Skin epidermis (tissue), 12 donors: ENCODE data around the gene SURF2.
"Not testable (repeated sequence)": the region's sequence is repeated elsewhere in the genome, so short reads cannot be mapped to it uniquely, and the experiment has no call there.

Source experiments
- H3K27ac ChIP-seq, 21 experiments: fragments of 200-600 bp; sonication (generic) in 11 of 21; one replicate each; pipeline ENCODE4 v1.5.0; 2020; ENCODE audit warnings: mild to moderate bottlenecking in 3 of 21, inconsistent platforms in 2 of 21, moderate library complexity in 2 of 21
- H3K4me3 ChIP-seq, 7 experiments: fragments of 200-600 bp; sonication (generic) in 2 of 7; one replicate each; pipeline ENCODE4 v1.5.0; 2020; ENCODE audit warnings: inconsistent platforms in 2 of 7, mild to moderate bottlenecking in 2 of 7, moderate library complexity in 1 of 7

The SURF2 gene

DNA sequence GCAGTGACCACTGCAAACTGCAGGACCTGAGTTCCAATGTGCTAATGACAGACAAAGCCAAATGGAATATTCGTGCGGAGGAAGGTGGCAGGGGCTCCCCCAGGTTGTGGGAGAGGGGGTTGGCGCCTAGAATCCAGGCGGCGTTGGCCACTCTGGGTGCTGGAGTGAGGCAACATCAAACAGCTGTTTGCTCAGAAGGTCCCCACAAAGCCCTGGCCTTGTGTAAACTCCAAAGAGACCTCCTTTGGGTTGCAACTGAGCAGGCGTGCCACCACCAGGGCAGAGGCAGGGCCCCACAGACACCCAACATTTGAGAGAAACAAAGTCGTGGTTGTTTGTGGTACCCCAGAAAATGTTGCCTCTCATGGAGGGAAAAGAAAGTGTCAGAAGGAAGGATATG, 34.4 kb downstream of the SURF2 start:
- H3K4me3 ChIP-seq = no peak overlapping the region

DNA sequence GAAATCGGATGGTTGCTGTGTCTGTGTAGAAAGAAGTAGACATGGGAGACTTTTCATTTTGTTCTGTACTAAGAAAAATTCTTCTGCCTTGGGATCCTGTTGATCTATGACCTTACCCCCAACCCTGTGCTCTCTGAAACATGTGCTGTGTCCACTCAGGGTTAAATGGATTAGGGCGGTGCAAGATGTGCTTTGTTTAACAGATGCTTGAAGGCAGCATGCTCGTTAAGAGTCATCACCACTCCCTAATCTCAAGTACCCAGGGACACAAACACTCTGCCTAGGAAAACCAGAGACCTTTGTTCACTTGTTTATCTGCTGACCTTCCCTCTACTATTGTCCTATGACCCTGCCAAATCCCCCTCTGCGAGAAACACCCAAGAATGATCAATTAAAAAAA, 35.1 kb downstream of the SURF2 start:
- H3K27ac ChIP-seq, H3K4me3 ChIP-seq: not testable (repeated sequence)

More for the DNA sequence above, 34.4 kb downstream of the SURF2 start:
- H3K27ac ChIP-seq = no peak overlapping the region

DNA sequence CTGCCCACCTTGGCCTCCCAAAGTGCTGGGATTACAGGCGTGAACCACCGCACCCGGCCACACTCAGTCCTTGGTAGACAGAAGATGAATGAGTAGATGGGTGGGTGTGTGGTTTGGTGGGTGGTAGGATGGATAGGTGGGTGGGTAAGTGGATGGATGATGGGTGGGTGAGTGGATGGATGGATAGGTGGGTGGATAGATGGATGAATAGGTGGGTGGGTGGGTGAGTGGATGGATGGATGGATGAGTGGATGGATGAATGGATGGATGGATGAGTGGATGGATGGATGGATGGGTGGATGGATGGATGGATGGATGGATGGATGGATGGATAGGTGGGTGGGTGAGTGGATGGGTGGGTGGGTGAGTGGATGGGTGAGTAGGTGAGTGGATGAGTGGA, 36.0 kb downstream of the SURF2 start:
- not testable (repeated sequence) for H3K27ac ChIP-seq, H3K4me3 ChIP-seq

GRCh38 chr9:133393399-133393798, 37.0 kb downstream of the SURF2 start:
- Histone ChIP-seq H3K27ac (no peak overlapping the region), H3K4me3 (no peak overlapping the region)

- no peak overlapping the region for H3K27ac ChIP-seq
- H3K4me3 ChIP-seq = no peak overlapping the region
Observed at GRCh38 chr9:133394687-133395271, 38.4 kb downstream of the SURF2 start.

GRCh38 chr9:133396952-133397351, 40.6 kb downstream of the SURF2 start:
- Histone ChIP-seq H3K4me3 (no peak overlapping the region), H3K27ac (no peak overlapping the region)

GRCh38 chr9:133397370-133397769, 41.0 kb downstream of the SURF2 start:
- no peak overlapping the region for H3K4me3 ChIP-seq
- no peak overlapping the region for H3K27ac ChIP-seq

DNA sequence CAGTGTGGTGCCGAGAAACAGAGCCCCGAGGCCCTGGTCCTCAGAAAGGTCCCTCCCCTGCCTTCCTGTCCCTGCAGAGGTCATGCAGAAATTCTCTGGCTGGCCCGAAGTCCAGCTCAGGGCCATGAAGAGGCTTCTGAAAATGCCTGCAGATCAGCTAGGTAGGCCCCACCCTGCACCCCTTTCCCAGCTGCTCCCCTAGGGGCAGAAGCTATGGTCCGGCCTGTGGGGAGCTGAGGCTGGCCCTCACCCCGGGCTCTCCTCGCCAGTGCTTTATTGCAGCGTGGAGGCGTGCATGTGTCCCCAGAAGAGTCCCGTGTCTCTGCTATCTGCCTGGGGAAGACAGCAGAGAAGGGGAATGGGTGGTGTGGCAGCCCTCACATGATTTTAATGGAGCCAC, 41.5 kb downstream of the SURF2 start:
- Histone ChIP-seq H3K27ac (no peak overlapping the region), H3K4me3 (no peak overlapping the region)

GRCh38 chr9:133400292-133400691, 43.9 kb downstream of the SURF2 start:
- H3K4me3 ChIP-seq = no peak overlapping the region
- H3K27ac ChIP-seq = no peak overlapping the region

- Histone ChIP-seq H3K27ac (no peak overlapping the region), H3K4me3 (no peak overlapping the region)
Observed at GRCh38 chr9:133401588-133401987, 45.2 kb downstream of the SURF2 start.

GRCh38 chr9:133402689-133403088, 46.3 kb downstream of the SURF2 start:
- Histone ChIP-seq H3K27ac (no peak overlapping the region), H3K4me3 (no peak overlapping the region)

- no peak overlapping the region for H3K27ac ChIP-seq
Observed at GRCh38 chr9:133403766-133404453, 47.6 kb downstream of the SURF2 start.

GRCh38 chr9:133404454-133405002, 48.2 kb downstream of the SURF2 start:
- H3K27ac ChIP-seq = no peak overlapping the region
- H3K4me3 ChIP-seq = no peak overlapping the region

More at GRCh38 chr9:133403766-133404453, 47.6 kb downstream of the SURF2 start:
- H3K4me3 ChIP-seq = no peak overlapping the region

DNA sequence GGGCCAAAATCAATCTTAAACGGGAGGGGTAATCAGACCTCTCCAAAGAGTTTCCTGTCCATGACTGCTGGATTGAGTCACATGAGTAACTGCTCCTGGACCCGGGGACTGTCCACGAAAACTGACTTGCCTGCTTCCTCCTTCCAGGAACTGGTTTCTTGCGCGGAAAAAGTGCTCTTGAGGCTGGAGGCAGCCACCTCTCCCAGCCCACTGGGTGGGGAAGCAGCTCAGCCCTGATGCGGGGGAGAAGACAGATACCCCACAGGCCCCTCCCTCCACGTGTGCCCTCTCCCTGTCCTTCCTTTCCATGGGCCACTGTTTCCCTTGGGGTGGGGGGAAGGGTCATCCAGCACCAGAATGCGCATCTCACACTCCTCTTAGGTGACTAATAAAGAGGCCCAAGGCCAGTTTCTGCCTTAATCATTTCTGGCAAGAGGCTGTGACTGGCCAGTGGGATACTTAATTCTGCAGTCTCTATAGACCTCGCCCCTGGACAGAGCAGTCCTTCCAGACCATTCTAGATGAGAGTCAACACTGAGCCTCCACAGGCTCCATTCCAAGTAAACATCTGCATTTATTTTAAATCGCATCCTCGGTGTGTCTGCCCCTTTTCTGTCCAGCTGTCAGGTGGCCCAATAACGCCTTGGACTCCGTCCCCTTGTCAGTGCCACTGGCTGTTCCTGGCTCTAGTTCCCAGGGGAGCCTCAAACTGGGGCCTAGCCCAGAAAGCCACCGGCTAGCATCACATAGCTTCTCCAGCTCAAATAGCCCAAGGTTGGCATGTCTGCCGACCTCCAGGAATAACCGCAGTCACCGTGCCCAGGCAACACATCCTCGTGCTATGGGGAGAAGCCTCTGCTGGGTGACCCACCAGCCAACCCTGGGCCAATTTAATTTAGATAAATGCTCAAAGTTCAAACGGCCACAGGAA, 49.4 kb downstream of the SURF2 start:
- Histone ChIP-seq H3K27ac (no peak overlapping the region), H3K4me3 (no peak overlapping the region)

DNA sequence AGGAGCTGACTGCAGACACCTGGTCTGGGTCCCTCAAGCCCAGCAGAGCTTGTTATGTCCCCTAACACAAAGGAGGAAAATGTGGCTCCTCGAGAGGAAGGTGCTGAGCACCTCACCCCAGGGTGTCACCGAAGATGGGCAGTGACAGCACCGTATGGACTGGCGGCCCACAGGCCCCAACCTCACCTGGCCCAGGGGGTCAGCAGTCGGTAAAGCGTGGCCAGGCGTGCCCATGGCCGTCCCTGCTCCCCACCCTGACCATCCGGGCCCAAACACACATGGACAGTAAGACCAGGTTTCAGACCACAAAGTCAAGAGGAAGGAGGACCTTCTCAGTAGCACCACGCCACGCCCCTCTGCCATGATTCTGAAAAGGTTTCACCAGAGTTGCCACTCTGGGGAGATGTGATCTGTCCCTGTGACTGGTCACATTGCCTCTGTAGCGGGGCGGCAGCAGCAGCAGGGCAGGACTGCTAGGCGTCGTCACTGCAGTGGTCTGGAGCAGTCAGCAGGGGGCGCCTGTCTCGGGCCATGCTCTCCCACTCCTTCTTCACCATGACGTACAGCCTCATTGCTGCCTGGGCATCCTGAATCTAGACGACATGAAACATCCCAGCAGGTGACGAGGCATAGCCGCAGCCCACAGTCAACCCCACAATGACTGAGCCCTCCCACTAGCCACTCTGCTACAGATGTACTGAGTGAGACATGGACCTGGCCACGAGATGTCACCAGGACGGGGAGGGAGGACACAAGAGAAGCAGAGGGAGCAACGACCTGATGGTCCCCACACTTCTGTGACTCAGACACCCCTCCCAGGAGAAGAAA, 50.3 kb downstream of the SURF2 start:
- Histone ChIP-seq H3K4me3 (no peak overlapping the region), H3K27ac (no peak overlapping the region)

GRCh38 chr9:133408042-133408441, 51.7 kb downstream of the SURF2 start:
- no peak overlapping the region for H3K4me3 ChIP-seq

More at GRCh38 chr9:133408042-133408441, 51.7 kb downstream of the SURF2 start:
- no peak overlapping the region for H3K27ac ChIP-seq
